Suprapubic skin (tissue), 4 donors: ENCODE measurements around the gene SLC25A33.

Experiments
- CTCF ChIP-seq, 2 donors: fragments of 200-600 bp in 1 of 2; fragments of 450-650 bp in 1 of 2; sonication (generic) in 1 of 2; IDR thresholded peaks; one replicate each; pipeline ENCODE4 v1.5.1; 2016 to 2019; ENCODE audit warnings: antibody characterized with exemption in 2 of 2, mild to moderate bottlenecking in 1 of 2, moderate library complexity in 1 of 2
- POLR2A ChIP-seq, 2 donors: fragments of 450-650 bp; IDR thresholded peaks; one replicate each; pipeline ENCODE4 v1.6.1; 2017; ENCODE audit warnings: antibody characterized with exemption in 2 of 2, mild to moderate bottlenecking in 2 of 2, moderate library complexity in 2 of 2
- POLR2AphosphoS5 ChIP-seq, 3 donors: sonication (generic); formaldehyde crosslinking; IDR thresholded peaks; one replicate each; pipeline ENCODE4 v1.6.1; 2017; ENCODE audit warnings: antibody characterized with exemption in 3 of 3

- no peak for TF ChIP-seq CTCF (IDR thresholded peaks at IDR 0.05)
- no peak for TF ChIP-seq POLR2A (IDR thresholded peaks at IDR 0.05)
- TF ChIP-seq POLR2AphosphoS5 (IDR thresholded peaks at IDR 0.05), result no peak
These were observed 67.7 kb downstream of the SLC25A33 start for GRCh38 chr1:9606948-9607347.
